B cell (primary cell): Measurements from ENCODE around the gene GDF7.

Experiments used
- EZH2 ChIP-seq: IDR thresholded peaks from 2 replicates; pipeline ENCODE4 v1.6.1; 2012; ENCODE audit warnings: borderline replicate concordance, low read depth, mild to moderate bottlenecking, moderate library complexity, low read length; ENCODE audit not compliant: insufficient read depth, poor library complexity, severe bottlenecking
- TF ChIP-seq, protein P1 (sequence below): fragments of 200-600 bp; IDR thresholded peaks from one replicate; pipeline ENCODE4 v1.8.0; 2022; ENCODE audit warnings: antibody characterized with exemption, mild to moderate bottlenecking

GRCh38 chr2:20664431-20665242 lies 2.3 kb upstream of the GDF7 start:
- TF ChIP-seq, protein P1, sequence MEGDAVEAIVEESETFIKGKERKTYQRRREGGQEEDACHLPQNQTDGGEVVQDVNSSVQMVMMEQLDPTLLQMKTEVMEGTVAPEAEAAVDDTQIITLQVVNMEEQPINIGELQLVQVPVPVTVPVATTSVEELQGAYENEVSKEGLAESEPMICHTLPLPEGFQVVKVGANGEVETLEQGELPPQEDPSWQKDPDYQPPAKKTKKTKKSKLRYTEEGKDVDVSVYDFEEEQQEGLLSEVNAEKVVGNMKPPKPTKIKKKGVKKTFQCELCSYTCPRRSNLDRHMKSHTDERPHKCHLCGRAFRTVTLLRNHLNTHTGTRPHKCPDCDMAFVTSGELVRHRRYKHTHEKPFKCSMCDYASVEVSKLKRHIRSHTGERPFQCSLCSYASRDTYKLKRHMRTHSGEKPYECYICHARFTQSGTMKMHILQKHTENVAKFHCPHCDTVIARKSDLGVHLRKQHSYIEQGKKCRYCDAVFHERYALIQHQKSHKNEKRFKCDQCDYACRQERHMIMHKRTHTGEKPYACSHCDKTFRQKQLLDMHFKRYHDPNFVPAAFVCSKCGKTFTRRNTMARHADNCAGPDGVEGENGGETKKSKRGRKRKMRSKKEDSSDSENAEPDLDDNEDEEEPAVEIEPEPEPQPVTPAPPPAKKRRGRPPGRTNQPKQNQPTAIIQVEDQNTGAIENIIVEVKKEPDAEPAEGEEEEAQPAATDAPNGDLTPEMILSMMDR: no peak
- TF ChIP-seq EZH2: no peak
